HG03175 (cell line): ENCODE data around the gene SYPL1.

Experiments
- ATAC-seq: cut with Tn5 transposase; IDR thresholded peaks from one replicate; pipeline ENCODE4 v1.9.1; 2021; ENCODE audit warnings: mild to moderate bottlenecking, moderate library complexity; ENCODE audit not compliant: unreplicated experiment

SYPL1 gene

GRCh38 chr7:106095634-106096033, 16.5 kb downstream of the SYPL1 start:
- no peak for ATAC-seq

DNA sequence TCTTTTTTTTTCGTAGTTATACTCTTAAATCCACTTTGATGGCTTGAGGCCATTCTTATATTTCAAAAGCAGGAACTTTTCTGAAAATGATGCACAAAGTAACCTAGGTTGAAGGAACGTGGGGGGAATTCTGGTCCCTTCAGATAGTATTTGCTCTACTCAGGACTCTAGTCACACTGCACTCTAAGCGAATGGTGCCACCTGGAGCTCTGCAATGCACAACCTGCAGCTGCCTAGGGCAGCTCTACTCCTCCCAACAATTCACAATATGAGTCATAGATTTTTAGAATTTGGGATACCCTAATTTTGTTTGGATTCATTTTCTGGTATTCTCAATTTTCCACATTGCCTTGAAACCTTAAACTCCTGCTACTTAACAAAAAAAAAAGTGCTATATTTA, 17.3 kb downstream of the SYPL1 start:
- ATAC-seq: no peak

DNA sequence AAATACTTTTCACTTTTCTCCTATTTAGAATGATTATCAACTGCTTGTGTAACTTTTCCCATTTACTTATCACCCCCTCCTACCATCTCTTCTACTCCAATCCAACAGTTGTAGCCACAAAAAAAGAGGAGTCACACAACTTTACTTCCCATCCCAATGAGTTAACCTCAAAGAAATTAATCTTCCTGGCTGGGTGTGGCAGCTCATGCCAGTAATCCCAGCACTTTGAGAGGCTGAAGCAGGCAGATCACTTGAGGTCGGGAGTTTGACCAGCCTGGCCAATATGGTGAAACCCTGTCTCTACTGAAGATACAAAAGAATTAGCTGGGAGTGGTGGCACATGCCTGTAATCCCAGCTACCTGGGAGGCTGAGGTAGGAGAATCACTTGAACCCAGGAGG, 19.9 kb downstream of the SYPL1 start:
- ATAC-seq: no peak

GRCh38 chr7:106089647-106090046, 22.5 kb downstream of the SYPL1 start:
- peak; percentile 93 for ATAC-seq

GRCh38 chr7:106088014-106088413, 24.1 kb downstream of the SYPL1 start:
- ATAC-seq: no peak

DNA sequence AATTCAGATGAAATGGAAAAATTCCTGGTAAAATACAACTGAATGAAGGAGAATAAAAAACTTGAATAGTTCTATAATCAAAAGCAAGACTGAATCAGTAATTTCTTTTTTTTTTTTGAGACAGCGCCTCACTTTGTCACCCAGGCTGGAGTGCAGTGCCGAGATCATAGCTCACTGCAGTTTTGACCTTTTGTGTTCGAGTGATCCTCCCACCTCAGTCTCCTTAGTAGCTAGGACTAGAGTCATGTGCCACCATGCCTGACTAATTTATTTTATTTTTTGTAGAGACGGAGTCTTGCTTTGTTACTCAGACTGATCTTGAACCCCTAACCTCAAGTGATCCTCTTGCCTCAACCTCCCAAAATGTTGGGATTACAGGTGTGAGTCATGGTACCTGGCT, 26.1 kb downstream of the SYPL1 start:
- no peak for ATAC-seq

DNA sequence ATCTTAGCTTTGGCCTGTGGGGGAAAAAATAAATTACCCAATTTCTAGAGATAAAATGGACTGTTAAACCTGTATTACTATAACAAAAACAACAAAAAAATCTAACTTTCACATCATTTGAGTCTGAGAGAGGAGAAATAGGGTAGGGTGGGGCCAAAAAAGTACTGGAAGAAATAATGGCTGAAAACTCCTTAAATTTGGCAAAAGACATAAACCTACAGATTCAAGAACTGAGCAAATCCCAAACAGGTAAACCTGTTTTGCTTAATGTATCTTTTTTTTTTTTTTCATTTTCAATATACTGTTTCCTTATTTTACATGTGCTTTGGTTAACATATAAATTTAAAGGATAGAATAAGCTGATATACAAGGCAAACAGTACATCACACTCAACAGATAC, 27.1 kb downstream of the SYPL1 start:
- ATAC-seq: no peak

GRCh38 chr7:106083717-106084116, 28.4 kb downstream of the SYPL1 start:
- ATAC-seq: no peak

- no peak for ATAC-seq
These were observed 29.8 kb downstream of the SYPL1 start for GRCh38 chr7:106082087-106082854.

GRCh38 chr7:106080300-106080987, 31.7 kb downstream of the SYPL1 start:
- no peak for ATAC-seq

DNA sequence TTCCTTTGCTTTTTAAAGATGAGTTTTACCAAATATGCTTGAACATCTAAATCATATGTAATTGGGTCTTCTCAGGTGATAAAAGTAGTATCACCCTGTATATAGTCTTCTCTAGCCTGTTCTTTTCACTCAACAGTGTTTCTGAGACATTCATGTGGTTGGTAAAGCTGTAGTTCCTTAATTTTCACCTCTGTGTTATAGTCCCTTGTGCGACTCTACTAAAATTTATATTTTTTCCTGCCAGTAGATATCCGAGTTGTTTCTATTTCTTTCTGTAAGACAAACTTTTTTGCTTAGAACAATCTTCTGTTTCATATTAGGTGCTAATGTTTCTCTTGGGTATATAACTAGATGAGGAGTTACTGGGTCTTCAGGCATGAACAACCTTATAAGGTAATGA, 35.6 kb downstream of the SYPL1 start:
- no peak for ATAC-seq

GRCh38 chr7:106075937-106076336, 36.2 kb downstream of the SYPL1 start:
- ATAC-seq: no peak

- no peak for ATAC-seq
These were observed 37.9 kb downstream of the SYPL1 start for GRCh38 chr7:106074257-106074656.

DNA sequence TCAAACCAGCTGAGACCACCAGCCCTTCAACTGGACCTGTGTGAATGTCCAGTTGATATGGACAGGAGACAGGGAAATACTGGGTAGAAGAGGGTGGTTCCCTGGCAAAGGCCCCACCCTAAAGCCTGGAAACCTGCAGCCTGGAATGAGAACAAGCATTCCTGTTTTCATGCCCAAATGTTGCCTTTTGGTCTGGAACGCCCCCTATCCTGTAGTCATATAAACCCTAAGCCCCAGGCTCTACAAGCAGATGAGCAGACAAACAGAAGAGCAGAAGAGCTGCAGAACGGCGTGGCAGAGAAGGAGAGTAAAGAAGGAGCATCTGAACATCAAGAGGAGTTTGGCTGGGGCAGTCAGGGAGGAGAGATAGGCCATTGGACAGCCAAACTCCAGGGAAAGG, 38.4 kb downstream of the SYPL1 start:
- no peak for ATAC-seq

- no peak for ATAC-seq
These were observed 39.4 kb downstream of the SYPL1 start for GRCh38 chr7:106072715-106073091.

GRCh38 chr7:106071999-106072714, 40.0 kb downstream of the SYPL1 start:
- peak; percentile 3 for ATAC-seq

GRCh38 chr7:106071356-106071998, 40.6 kb downstream of the SYPL1 start:
- peak; percentile 97 for ATAC-seq

GRCh38 chr7:106070567-106071254, 41.4 kb downstream of the SYPL1 start:
- no peak for ATAC-seq

- ATAC-seq: no peak
These were observed 41.9 kb downstream of the SYPL1 start for GRCh38 chr7:106070201-106070551.

DNA sequence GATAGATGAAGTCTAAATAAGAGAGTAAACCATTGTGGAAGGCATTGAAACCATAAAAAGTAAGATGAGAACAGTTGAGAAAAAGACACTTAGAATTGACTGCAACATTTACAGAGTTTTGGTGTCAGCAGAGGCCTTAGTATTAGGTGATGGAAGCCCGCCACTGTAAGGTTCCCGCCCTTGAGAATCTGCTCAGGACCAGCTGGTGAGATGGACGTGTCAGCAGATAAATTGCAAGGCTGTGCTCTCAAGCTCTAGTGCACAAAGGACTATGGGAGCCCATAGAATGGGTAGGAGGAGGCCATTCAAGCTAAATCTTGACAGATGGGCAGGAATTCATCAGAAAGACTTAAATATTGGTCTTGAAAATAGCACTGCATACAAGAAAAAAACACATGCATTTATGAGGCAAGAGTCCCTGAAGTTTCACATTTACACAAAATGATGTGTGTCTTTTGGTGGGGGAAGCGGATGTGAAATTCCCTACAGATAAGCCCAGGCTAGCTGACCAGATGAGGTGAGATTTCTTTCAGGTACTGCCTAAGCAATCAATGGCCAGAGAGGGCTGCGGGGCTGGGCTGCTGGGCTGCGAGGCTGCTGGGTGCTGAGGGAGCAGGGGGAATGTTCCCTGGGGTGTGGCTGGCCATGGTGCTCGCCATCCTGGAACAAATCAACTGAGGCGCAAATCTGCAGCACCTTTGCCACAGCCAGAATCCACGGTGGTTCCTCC, 42.5 kb downstream of the SYPL1 start:
- no peak for ATAC-seq
